Right lobe of liver (tissue), 6 donors: ENCODE results near the gene FOXP1. TPM values are rescaled to one million over a fixed set of nuclear protein-coding genes. Genes with fewer than 3 reads are reported as not detected.

Source experiments
- ATAC-seq, 4 donors: fragments of 200-7000 bp; cut with Tn5 transposase; one replicate each; pipeline ENCODE4 v1.9.1; 2020; ENCODE audit warnings: mild to moderate bottlenecking in 4 of 4, moderate library complexity in 4 of 4
- DNase-seq, 3 donors: peaks; one replicate each; pipeline ENCODE4 v3.0.0-alpha.2; 2020
- H3K27ac ChIP-seq, 3 donors: fragments of 200-600 bp; one replicate each; pipeline ENCODE4 v1.8.0; 2022
- H3K27me3 ChIP-seq, 2 donors: fragments of 200-600 bp; one replicate each; pipeline ENCODE4 v1.8.0; 2022
- H3K36me3 ChIP-seq, 4 donors: fragments of 200-600 bp; sonication (generic) in 1 of 4; one replicate each; pipeline versions ENCODE4 v1.5.1 to v1.8.0; 2017 to 2022; ENCODE audit warnings: control low read depth in 1 of 4
- H3K4me1 ChIP-seq, 4 donors: fragments of 200-600 bp; sonication (generic) in 1 of 4; one replicate each; pipeline versions ENCODE4 v1.5.1 to v1.8.0; 2017 to 2022; ENCODE audit warnings: control low read depth in 1 of 4
- H3K4me3 ChIP-seq, 3 donors: fragments of 200-600 bp; one replicate each; pipeline ENCODE4 v1.8.0; 2022
- H3K9me3 ChIP-seq, 4 donors: fragments of 200-600 bp; sonication (generic) in 1 of 4; one replicate each; pipeline versions ENCODE4 v1.5.1 to v1.8.0; 2017 to 2022; ENCODE audit warnings: control low read depth in 1 of 4
- CTCF ChIP-seq, 4 donors: fragments of 200-600 bp in 3 of 4; fragments of 450-650 bp in 1 of 4; IDR thresholded peaks; one replicate each; pipeline versions ENCODE4 v1.5.1 to v1.8.0; 2016 to 2022; ENCODE audit warnings: antibody characterized with exemption in 4 of 4, mild to moderate bottlenecking in 2 of 4
- POLR2A ChIP-seq: fragments of 450-650 bp; IDR thresholded peaks from one replicate; pipeline ENCODE4 v1.6.1; 2017; ENCODE audit warnings: antibody characterized with exemption, mild to moderate bottlenecking
- WGBS: methylation state at CpG from one replicate; pipeline ENCODE4 v1.1.6; 2018; ENCODE audit warnings: low coverage, low lambda C conversion rate; ENCODE audit not compliant: insufficient coverage; ENCODE audit errors: missing lambda C conversion rate; 5-methylcytosine and 5-hydroxymethylcytosine counted together
- intact Hi-C, 2 donors: fragments of 100-400 bp; cut with DNase I; formaldehyde crosslinking; loops; one replicate each; pipeline versions ENCODE4 v1.11.2 to v1.14.1; 2022
- total RNA-seq, 6 experiments: library from RNA; depleted of rRNA in 2 of 6; stranded (reverse); fragments of >200 nt in 2 of 6; fragmentation: NEBNext Ultra II Directional in 3 of 6; extraction: Animal tissue kit (Norgen Biotek cat#: 25700) in 3 of 6; gene quantifications; one replicate each; pipeline versions ENCODE4 v1.1.0 to v1.2.4, GENCODE V29; 2016 to 2023
- donor health status: DM: no; HTN: yes; CAD: no.
- donor health status: DM: no; HTN: no; CAD: no.
- donor health status: DM: no; HTN: no; CAD: no.
- donor health status: DM: no; HTN: yes; CAD: no.
- donor health status: DM: no; HTN: yes; CAD: no.

Gene FOXP1
- total RNA-seq, 6 experiments from 2014 or later, result 26.7 to 47.7 (median 35.2) TPM

GRCh38 chr3:71294919-71295318, 288.6 kb downstream of the FOXP1 start:
- no peak for ATAC-seq
- no peak overlapping the region for H3K4me3 ChIP-seq
- no peaks in the 10 kb centered on the region for H3K27me3 ChIP-seq
- DNase-seq, result no peak
- no peaks in the 10 kb centered on the region for H3K9me3 ChIP-seq
- no peak for TF ChIP-seq POLR2A
- no peak for TF ChIP-seq CTCF (IDR thresholded peaks at IDR 0.05)
- H3K36me3 ChIP-seq, result no peaks in the 10 kb centered on the region
- H3K4me1 ChIP-seq, result no peaks in the 10 kb centered on the region
- WGBS, result 92% methylated on average over 7 of the region's 7 CpGs
- no peak overlapping the region for H3K27ac ChIP-seq
- intact Hi-C loops, result no loop called here

- Histone ChIP-seq H3K27me3 (no peaks in the 10 kb centered on the region), H3K27ac (no peak overlapping the region), H3K36me3 (no peaks in the 10 kb centered on the region), H3K9me3 (no peaks in the 10 kb centered on the region), H3K4me3 (no peak overlapping the region), H3K4me1 (no peaks in the 10 kb centered on the region)
- WGBS, result 100% methylated on average over 2 of the region's 2 CpGs
- no peak for ATAC-seq
- no peak for DNase-seq
- intact Hi-C loops, result no loop called here
- TF ChIP-seq CTCF (IDR thresholded peaks at IDR 0.05), result no peak
- no peak for TF ChIP-seq POLR2A
These were observed 293.2 kb downstream of the FOXP1 start for GRCh38 chr3:71290301-71290700.

GRCh38 chr3:71288269-71288930, 295.1 kb downstream of the FOXP1 start:
- no peak for DNase-seq
- no peaks in the 10 kb centered on the region for H3K4me1 ChIP-seq
- H3K36me3 ChIP-seq, result no peaks in the 10 kb centered on the region
- intact Hi-C loops, result no loop called here
- TF ChIP-seq POLR2A (no peak), CTCF (IDR thresholded peaks at IDR 0.05) (no peak)
- H3K9me3 ChIP-seq, result no peaks in the 10 kb centered on the region
- ATAC-seq, result no peak
- no peaks in the 10 kb centered on the region for H3K27me3 ChIP-seq
- WGBS, result 74% methylated on average over 4 of the region's 4 CpGs
- H3K4me3 ChIP-seq, result no peak overlapping the region
- no peak overlapping the region for H3K27ac ChIP-seq

- no peak overlapping the region for H3K4me3 ChIP-seq
- DNase-seq (no peak), ATAC-seq (no peak)
- no peaks in the 10 kb centered on the region for H3K36me3 ChIP-seq
- WGBS, result 82% methylated on average over 5 of the region's 5 CpGs
- TF ChIP-seq POLR2A (no peak), CTCF (IDR thresholded peaks at IDR 0.05) (no peak)
- no peak overlapping the region for H3K27ac ChIP-seq
- no peaks in the 10 kb centered on the region for H3K27me3 ChIP-seq
- intact Hi-C loops, result no loop called here
- no peaks in the 10 kb centered on the region for H3K4me1 ChIP-seq
- no peaks in the 10 kb centered on the region for H3K9me3 ChIP-seq
These were observed 298.4 kb downstream of the FOXP1 start for GRCh38 chr3:71285086-71285485.
